ENCODE data around the gene SYNDIG1. TPM values are rescaled to one million over a fixed set of nuclear protein-coding genes. Genes with fewer than 3 reads are reported as not detected.

The SYNDIG1 gene
- total RNA-seq, 1 donor from 2014 or later, result 0.08 TPM

GRCh38 chr20:24448170-24448569, 21.3 kb upstream of the SYNDIG1 start:
- no peak for ATAC-seq

GRCh38 chr20:24449026-24449720, 20.3 kb upstream of the SYNDIG1 start:
- no peak for ATAC-seq

- no peak for ATAC-seq
These were observed 19.3 kb upstream of the SYNDIG1 start for GRCh38 chr20:24450177-24450576.

- no peak for ATAC-seq
These were observed 18.6 kb upstream of the SYNDIG1 start for GRCh38 chr20:24450624-24451376.

GRCh38 chr20:24451428-24451827, 18.0 kb upstream of the SYNDIG1 start:
- no peak for ATAC-seq

- no peak for ATAC-seq
These were observed 17.4 kb upstream of the SYNDIG1 start for GRCh38 chr20:24452016-24452415.

- ATAC-seq, result no peak
These were observed 16.8 kb upstream of the SYNDIG1 start for GRCh38 chr20:24452498-24453127.

- ATAC-seq, result no peak
These were observed 15.6 kb upstream of the SYNDIG1 start for GRCh38 chr20:24453869-24454268.

GRCh38 chr20:24455081-24455480, 14.3 kb upstream of the SYNDIG1 start:
- no peak for ATAC-seq

- ATAC-seq, result no peak
These were observed 13.0 kb upstream of the SYNDIG1 start for GRCh38 chr20:24456398-24456781.

GRCh38 chr20:24458436-24458835, 11.0 kb upstream of the SYNDIG1 start:
- no peak for ATAC-seq

GRCh38 chr20:24459733-24460132, 9.7 kb upstream of the SYNDIG1 start:
- no peak for ATAC-seq

- ATAC-seq, result no peak
These were observed 8.7 kb upstream of the SYNDIG1 start for GRCh38 chr20:24460712-24461111.

- no peak for ATAC-seq
These were observed 7.6 kb upstream of the SYNDIG1 start for GRCh38 chr20:24461848-24462247.

- ATAC-seq, result no peak
These were observed 6.9 kb upstream of the SYNDIG1 start for GRCh38 chr20:24462460-24463010.

GRCh38 chr20:24465159-24465558, 4.3 kb upstream of the SYNDIG1 start:
- ATAC-seq, result no peak

GRCh38 chr20:24465730-24466129, 3.7 kb upstream of the SYNDIG1 start:
- ATAC-seq, result no peak

- no peak for ATAC-seq
These were observed 871 bp upstream of the SYNDIG1 start for GRCh38 chr20:24468401-24469115.

- ATAC-seq, result no peak
These were observed 691 bp downstream of the SYNDIG1 start for GRCh38 chr20:24469894-24470745.

- no peak for ATAC-seq
These were observed 1.5 kb downstream of the SYNDIG1 start for GRCh38 chr20:24470746-24471582.

GRCh38 chr20:24472426-24472825, 3.0 kb downstream of the SYNDIG1 start:
- no peak for ATAC-seq
